Measurements from ENCODE around the gene RBMS3. TPM values are rescaled to one million over a fixed set of nuclear protein-coding genes. Genes with fewer than 3 reads are reported as not detected.

Gene RBMS3
- total and polyA plus RNA-seq, 2 experiments from 2014 or later: 3.2 to 7.4 TPM

DNA sequence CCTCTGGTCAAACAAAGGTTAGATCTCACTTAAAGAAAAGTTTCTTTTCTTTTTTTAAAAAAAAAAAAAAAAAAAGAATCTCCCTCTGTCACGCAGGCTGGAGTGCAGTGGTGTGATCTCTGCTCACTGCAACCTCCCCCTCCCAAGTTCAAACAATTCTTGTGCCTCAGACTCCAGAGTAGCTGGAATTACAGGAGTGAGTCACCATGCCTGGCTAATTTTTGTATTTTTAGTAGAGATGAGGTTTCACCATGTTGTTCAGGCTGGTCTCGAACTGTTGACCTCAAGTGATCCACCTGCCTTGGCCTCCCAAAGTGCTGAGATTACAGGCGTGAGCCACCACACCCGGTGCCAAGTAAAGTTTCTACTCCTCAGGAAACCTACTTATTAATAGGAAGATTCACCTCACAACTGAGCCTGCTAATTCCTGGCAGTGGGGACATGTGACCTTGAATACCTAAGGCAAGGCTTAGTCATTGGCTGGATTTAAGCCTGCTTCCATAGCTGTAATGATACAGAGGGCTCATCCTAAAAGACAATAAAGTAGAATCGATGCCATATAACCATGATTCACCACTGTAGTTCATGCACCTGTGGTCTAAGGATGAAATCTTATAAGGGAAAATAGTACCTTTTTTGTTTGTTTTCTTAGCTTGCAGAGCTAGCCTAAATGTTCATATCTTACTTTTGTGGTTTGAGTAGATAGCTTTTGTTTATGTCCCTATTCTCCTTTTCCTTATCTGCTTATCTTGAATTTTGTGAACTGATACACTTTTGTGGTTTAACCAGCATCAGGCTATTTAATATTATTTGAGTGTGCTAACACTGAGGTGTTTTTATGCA lies 24.8 kb upstream of the RBMS3 start (continued):
- TF ChIP-seq, protein P1, sequence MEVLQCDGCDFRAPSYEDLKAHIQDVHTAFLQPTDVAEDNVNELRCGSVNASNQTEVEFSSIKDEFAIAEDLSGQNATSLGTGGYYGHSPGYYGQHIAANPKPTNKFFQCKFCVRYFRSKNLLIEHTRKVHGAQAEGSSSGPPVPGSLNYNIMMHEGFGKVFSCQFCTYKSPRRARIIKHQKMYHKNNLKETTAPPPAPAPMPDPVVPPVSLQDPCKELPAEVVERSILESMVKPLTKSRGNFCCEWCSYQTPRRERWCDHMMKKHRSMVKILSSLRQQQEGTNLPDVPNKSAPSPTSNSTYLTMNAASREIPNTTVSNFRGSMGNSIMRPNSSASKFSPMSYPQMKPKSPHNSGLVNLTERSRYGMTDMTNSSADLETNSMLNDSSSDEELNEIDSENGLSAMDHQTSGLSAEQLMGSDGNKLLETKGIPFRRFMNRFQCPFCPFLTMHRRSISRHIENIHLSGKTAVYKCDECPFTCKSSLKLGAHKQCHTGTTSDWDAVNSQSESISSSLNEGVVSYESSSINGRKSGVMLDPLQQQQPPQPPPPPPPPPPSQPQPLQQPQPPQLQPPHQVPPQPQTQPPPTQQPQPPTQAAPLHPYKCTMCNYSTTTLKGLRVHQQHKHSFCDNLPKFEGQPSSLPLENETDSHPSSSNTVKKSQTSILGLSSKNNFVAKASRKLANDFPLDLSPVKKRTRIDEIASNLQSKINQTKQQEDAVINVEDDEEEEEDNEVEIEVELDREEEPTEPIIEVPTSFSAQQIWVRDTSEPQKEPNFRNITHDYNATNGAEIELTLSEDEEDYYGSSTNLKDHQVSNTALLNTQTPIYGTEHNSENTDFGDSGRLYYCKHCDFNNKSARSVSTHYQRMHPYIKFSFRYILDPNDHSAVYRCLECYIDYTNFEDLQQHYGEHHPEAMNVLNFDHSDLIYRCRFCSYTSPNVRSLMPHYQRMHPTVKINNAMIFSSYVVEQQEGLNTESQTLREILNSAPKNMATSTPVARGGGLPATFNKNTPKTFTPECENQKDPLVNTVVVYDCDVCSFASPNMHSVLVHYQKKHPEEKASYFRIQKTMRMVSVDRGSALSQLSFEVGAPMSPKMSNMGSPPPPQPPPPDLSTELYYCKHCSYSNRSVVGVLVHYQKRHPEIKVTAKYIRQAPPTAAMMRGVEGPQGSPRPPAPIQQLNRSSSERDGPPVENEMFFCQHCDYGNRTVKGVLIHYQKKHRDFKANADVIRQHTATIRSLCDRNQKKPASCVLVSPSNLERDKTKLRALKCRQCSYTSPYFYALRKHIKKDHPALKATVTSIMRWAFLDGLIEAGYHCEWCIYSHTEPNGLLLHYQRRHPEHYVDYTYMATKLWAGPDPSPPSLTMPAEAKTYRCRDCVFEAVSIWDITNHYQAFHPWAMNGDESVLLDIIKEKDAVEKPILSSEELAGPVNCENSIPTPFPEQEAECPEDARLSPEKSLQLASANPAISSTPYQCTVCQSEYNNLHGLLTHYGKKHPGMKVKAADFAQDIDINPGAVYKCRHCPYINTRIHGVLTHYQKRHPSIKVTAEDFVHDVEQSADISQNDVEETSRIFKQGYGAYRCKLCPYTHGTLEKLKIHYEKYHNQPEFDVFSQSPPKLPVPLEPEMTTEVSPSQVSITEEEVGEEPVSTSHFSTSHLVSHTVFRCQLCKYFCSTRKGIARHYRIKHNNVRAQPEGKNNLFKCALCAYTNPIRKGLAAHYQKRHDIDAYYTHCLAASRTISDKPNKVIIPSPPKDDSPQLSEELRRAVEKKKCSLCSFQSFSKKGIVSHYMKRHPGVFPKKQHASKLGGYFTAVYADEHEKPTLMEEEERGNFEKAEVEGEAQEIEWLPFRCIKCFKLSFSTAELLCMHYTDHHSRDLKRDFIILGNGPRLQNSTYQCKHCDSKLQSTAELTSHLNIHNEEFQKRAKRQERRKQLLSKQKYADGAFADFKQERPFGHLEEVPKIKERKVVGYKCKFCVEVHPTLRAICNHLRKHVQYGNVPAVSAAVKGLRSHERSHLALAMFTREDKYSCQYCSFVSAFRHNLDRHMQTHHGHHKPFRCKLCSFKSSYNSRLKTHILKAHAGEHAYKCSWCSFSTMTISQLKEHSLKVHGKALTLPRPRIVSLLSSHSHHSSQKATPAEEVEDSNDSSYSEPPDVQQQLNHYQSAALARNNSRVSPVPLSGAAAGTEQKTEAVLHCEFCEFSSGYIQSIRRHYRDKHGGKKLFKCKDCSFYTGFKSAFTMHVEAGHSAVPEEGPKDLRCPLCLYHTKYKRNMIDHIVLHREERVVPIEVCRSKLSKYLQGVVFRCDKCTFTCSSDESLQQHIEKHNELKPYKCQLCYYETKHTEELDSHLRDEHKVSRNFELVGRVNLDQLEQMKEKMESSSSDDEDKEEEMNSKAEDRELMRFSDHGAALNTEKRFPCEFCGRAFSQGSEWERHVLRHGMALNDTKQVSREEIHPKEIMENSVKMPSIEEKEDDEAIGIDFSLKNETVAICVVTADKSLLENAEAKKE (CRISPR knock-in tag; IDR thresholded peaks at IDR 0.05): no peak
- TF ChIP-seq POLR2AphosphoS5 (IDR thresholded peaks at IDR 0.05; ENCODE audit: low read depth): no peak
- TF ChIP-seq, protein P2, sequence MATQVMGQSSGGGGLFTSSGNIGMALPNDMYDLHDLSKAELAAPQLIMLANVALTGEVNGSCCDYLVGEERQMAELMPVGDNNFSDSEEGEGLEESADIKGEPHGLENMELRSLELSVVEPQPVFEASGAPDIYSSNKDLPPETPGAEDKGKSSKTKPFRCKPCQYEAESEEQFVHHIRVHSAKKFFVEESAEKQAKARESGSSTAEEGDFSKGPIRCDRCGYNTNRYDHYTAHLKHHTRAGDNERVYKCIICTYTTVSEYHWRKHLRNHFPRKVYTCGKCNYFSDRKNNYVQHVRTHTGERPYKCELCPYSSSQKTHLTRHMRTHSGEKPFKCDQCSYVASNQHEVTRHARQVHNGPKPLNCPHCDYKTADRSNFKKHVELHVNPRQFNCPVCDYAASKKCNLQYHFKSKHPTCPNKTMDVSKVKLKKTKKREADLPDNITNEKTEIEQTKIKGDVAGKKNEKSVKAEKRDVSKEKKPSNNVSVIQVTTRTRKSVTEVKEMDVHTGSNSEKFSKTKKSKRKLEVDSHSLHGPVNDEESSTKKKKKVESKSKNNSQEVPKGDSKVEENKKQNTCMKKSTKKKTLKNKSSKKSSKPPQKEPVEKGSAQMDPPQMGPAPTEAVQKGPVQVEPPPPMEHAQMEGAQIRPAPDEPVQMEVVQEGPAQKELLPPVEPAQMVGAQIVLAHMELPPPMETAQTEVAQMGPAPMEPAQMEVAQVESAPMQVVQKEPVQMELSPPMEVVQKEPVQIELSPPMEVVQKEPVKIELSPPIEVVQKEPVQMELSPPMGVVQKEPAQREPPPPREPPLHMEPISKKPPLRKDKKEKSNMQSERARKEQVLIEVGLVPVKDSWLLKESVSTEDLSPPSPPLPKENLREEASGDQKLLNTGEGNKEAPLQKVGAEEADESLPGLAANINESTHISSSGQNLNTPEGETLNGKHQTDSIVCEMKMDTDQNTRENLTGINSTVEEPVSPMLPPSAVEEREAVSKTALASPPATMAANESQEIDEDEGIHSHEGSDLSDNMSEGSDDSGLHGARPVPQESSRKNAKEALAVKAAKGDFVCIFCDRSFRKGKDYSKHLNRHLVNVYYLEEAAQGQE (IDR thresholded peaks at IDR 0.05; ENCODE audit: unreplicated experiment): no peak
- TF ChIP-seq, protein P3, sequence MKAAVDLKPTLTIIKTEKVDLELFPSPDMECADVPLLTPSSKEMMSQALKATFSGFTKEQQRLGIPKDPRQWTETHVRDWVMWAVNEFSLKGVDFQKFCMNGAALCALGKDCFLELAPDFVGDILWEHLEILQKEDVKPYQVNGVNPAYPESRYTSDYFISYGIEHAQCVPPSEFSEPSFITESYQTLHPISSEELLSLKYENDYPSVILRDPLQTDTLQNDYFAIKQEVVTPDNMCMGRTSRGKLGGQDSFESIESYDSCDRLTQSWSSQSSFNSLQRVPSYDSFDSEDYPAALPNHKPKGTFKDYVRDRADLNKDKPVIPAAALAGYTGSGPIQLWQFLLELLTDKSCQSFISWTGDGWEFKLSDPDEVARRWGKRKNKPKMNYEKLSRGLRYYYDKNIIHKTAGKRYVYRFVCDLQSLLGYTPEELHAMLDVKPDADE (IDR thresholded peaks at IDR 0.05): no peak
